Sigmoid colon (tissue), 7 donors: ENCODE results near the gene OR2V2. TPM values are rescaled to one million over a fixed set of nuclear protein-coding genes. Genes with fewer than 3 reads are reported as not detected.
A peak's percentile ranks its signal among the peaks of the same experiment; 100 is the strongest.

Source experiments
- DNase-seq: peaks from one replicate; pipeline ENCODE4 v3.0.0-alpha.2; 2019
- H3K27ac ChIP-seq, 4 donors: fragments of 200-600 bp; sonication (generic); one replicate each; pipeline ENCODE4 v1.5.1; 2016 to 2019; ENCODE audit warnings: mild to moderate bottlenecking in 1 of 4
- H3K27me3 ChIP-seq, 3 donors: fragments of 200-600 bp; sonication (generic); one replicate each; pipeline ENCODE4 v1.5.1; 2019; ENCODE audit warnings: mild to moderate bottlenecking in 1 of 3
- H3K36me3 ChIP-seq, 4 donors: fragments of 200-600 bp; sonication (generic); one replicate each; pipeline ENCODE4 v1.5.1; 2016 to 2019
- H3K4me1 ChIP-seq, 4 donors: fragments of 200-600 bp; sonication (generic); one replicate each; pipeline ENCODE4 v1.5.1; 2017 to 2019
- H3K4me3 ChIP-seq, 4 donors: fragments of 200-600 bp; sonication (generic); one replicate each; pipeline ENCODE4 v1.5.1; 2017 to 2019; ENCODE audit warnings: mild to moderate bottlenecking in 2 of 4, moderate library complexity in 1 of 4
- H3K9me3 ChIP-seq, 4 donors: fragments of 200-600 bp in 3 of 4; sonication (generic) in 3 of 4; one replicate each; pipeline versions ENCODE4 v1.5.1 to v1.6.1; 2013 to 2019
- EP300 ChIP-seq, 4 donors: sonication (generic); formaldehyde crosslinking; IDR thresholded peaks; one replicate each; pipeline ENCODE4 v1.6.1; 2017; ENCODE audit warnings: antibody characterized with exemption in 4 of 4
- POLR2A ChIP-seq, 2 donors: fragments of 450-650 bp; IDR thresholded peaks; one replicate each; pipeline ENCODE4 v1.6.1; 2016; ENCODE audit warnings: antibody characterized with exemption in 2 of 2, mild to moderate bottlenecking in 2 of 2, moderate library complexity in 2 of 2
- POLR2AphosphoS5 ChIP-seq, 4 donors: sonication (generic); formaldehyde crosslinking; IDR thresholded peaks; one replicate each; pipeline ENCODE4 v1.6.1; 2017; ENCODE audit warnings: antibody characterized with exemption in 4 of 4
- WGBS, 2 donors: extraction: QIAGEN DNeasy Blood & Tissue Kit; methylation state at CpG; one replicate each; pipeline ENCODE4 v1.1.7; 2013; 5-methylcytosine and 5-hydroxymethylcytosine counted together
- intact Hi-C: fragments of 100-400 bp; cut with DNase I; formaldehyde crosslinking; loops from one replicate; pipeline ENCODE4 v1.15.1; 2023
- polyA plus RNA-seq, 3 donors: library from polyadenylated mRNA; stranded (reverse); fragments of 200-250 nt; gene quantifications; one replicate each; pipeline ENCODE4 v1.2.3, GENCODE V29; 2013
- total RNA-seq, 4 donors: library from RNA; depleted of rRNA; stranded (reverse); fragments of >200 nt; gene quantifications; one replicate each; pipeline ENCODE4 v1.1.0, GENCODE V29; 2016
- TF ChIP-seq, protein P1 (sequence below), 4 experiments: fragments of 450-650 bp in 3 of 4; fragments of 200-600 bp in 1 of 4; IDR thresholded peaks; one replicate each; pipeline ENCODE4 v1.5.1; 2016 to 2019; ENCODE audit warnings: antibody characterized with exemption in 4 of 4, mild to moderate bottlenecking in 3 of 4, moderate library complexity in 2 of 4
- donor health status: healthy with polysubstance abuse.
- donor health status: Bipolar disorder and iron deficiency.
- donor health status: healthy.

OR2V2 gene
- total and polyA plus RNA-seq, 7 donors, result not detected

DNA sequence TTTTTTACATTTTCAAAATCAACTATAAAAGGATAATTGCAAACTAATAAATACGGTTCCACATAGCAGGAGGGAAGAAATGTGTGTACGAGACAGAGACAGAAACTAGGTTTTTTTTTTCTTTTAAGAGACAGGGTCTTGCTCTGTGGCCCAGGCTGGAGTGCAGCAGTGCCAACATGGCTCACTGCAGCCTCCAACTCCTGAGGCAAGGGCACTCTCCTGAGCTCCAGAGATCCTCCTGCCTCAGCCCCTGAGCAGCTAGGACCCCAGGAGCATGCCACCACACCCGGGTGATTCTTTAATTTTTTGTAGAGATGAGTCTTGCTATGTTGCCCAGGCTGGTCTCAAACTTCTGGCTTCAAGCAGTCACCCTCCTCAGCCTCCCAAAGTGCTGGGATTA, 14.3 kb upstream of the OR2V2 start:
- H3K27me3 ChIP-seq, result peaks cover 0 to 54% (median 3%) of the 10 kb centered on the region in 3 donors
- H3K9me3 ChIP-seq, result no peaks in the 10 kb centered on the region
- no peak for DNase-seq
- no peak overlapping the region for H3K27ac ChIP-seq
- H3K4me3 ChIP-seq, result no peak overlapping the region
- WGBS, 2 donors, result 81 to 82% methylated on average over 3 of the region's 3 CpGs
- intact Hi-C loops, result no loop called here
- H3K4me1 ChIP-seq, result no peaks in the 10 kb centered on the region
- no peaks in the 10 kb centered on the region for H3K36me3 ChIP-seq
- TF ChIP-seq, protein P1, sequence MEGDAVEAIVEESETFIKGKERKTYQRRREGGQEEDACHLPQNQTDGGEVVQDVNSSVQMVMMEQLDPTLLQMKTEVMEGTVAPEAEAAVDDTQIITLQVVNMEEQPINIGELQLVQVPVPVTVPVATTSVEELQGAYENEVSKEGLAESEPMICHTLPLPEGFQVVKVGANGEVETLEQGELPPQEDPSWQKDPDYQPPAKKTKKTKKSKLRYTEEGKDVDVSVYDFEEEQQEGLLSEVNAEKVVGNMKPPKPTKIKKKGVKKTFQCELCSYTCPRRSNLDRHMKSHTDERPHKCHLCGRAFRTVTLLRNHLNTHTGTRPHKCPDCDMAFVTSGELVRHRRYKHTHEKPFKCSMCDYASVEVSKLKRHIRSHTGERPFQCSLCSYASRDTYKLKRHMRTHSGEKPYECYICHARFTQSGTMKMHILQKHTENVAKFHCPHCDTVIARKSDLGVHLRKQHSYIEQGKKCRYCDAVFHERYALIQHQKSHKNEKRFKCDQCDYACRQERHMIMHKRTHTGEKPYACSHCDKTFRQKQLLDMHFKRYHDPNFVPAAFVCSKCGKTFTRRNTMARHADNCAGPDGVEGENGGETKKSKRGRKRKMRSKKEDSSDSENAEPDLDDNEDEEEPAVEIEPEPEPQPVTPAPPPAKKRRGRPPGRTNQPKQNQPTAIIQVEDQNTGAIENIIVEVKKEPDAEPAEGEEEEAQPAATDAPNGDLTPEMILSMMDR (IDR thresholded peaks at IDR 0.05), result no peak
- TF ChIP-seq POLR2AphosphoS5 (IDR thresholded peaks at IDR 0.05), result no peak
- no peak for TF ChIP-seq EP300 (IDR thresholded peaks at IDR 0.05)
- no peak for TF ChIP-seq POLR2A (IDR thresholded peaks at IDR 0.05)

- H3K36me3 ChIP-seq, result no peaks in the 10 kb centered on the region
- no peaks in the 10 kb centered on the region for H3K9me3 ChIP-seq
- H3K27ac ChIP-seq, result no peak overlapping the region
- H3K27me3 ChIP-seq, result peaks cover 0 to 47% (median 3%) of the 10 kb centered on the region in 3 donors
- no peaks in the 10 kb centered on the region for H3K4me1 ChIP-seq
- TF ChIP-seq, protein P1 (IDR thresholded peaks at IDR 0.05), result no peak
- no peak for TF ChIP-seq POLR2AphosphoS5 (IDR thresholded peaks at IDR 0.05)
- intact Hi-C loops, result no loop called here
- DNase-seq, result peak; percentile 79
- 75% methylated on average over 10 of the region's 10 CpGs for WGBS, 2 donors
- no peak overlapping the region for H3K4me3 ChIP-seq
Measured at GRCh38 chr5:181133610-181134231, 13.7 kb upstream of the OR2V2 start.

GRCh38 chr5:181134259-181134658, 13.1 kb upstream of the OR2V2 start:
- no peaks in the 10 kb centered on the region for H3K36me3 ChIP-seq
- H3K9me3 ChIP-seq, result no peaks in the 10 kb centered on the region
- no peaks in the 10 kb centered on the region for H3K4me1 ChIP-seq
- H3K27ac ChIP-seq, result no peak overlapping the region
- 72 to 85% methylated on average over 6 of the region's 6 CpGs for WGBS, 2 donors
- intact Hi-C loops, result no loop called here
- H3K27me3 ChIP-seq, result peaks cover 0 to 42% (median 3%) of the 10 kb centered on the region in 3 donors
- TF ChIP-seq, protein P1 (IDR thresholded peaks at IDR 0.05), result no peak
- TF ChIP-seq POLR2AphosphoS5 (IDR thresholded peaks at IDR 0.05), result no peak
- no peak for DNase-seq
- no peak overlapping the region for H3K4me3 ChIP-seq

GRCh38 chr5:181136361-181136955, 10.9 kb upstream of the OR2V2 start:
- H3K9me3 ChIP-seq, result no peaks in the 10 kb centered on the region
- H3K36me3 ChIP-seq, result no peaks in the 10 kb centered on the region
- no peak for TF ChIP-seq POLR2A (IDR thresholded peaks at IDR 0.05)
- TF ChIP-seq, protein P1 (IDR thresholded peaks at IDR 0.05), result no peak
- TF ChIP-seq EP300 (IDR thresholded peaks at IDR 0.05), result no peak
- TF ChIP-seq POLR2AphosphoS5 (IDR thresholded peaks at IDR 0.05), result no peak
- H3K27me3 ChIP-seq, result peaks cover 0 to 22% (median 3%) of the 10 kb centered on the region in 3 donors
- H3K27ac ChIP-seq, result no peak overlapping the region
- H3K4me3 ChIP-seq, result no peak overlapping the region
- intact Hi-C loops, result no loop called here
- no peak for DNase-seq
- 89 to 90% methylated on average over 4 of the region's 4 CpGs for WGBS, 2 donors
- H3K4me1 ChIP-seq, result no peaks in the 10 kb centered on the region

GRCh38 chr5:181138258-181138657, 9.1 kb upstream of the OR2V2 start:
- DNase-seq, result no peak
- no peaks in the 10 kb centered on the region for H3K9me3 ChIP-seq
- no peaks in the 10 kb centered on the region for H3K36me3 ChIP-seq
- no peak for TF ChIP-seq EP300 (IDR thresholded peaks at IDR 0.05)
- no peak for TF ChIP-seq POLR2A (IDR thresholded peaks at IDR 0.05)
- TF ChIP-seq, protein P1 (IDR thresholded peaks at IDR 0.05), result no peak
- TF ChIP-seq POLR2AphosphoS5 (IDR thresholded peaks at IDR 0.05), result no peak
- 60 to 69% methylated on average over 5 of the region's 5 CpGs for WGBS, 2 donors
- H3K4me3 ChIP-seq, result no peak overlapping the region
- intact Hi-C loops, result no loop called here
- peaks cover 0 to 16% (median 0%) of the 10 kb centered on the region in 3 donors for H3K27me3 ChIP-seq
- H3K27ac ChIP-seq, result no peak overlapping the region
- H3K4me1 ChIP-seq, result no peaks in the 10 kb centered on the region
